HepG2 (cell line): ENCODE measurements around the gene ERC1. TPM values are rescaled to one million over a fixed set of nuclear protein-coding genes. Genes with fewer than 3 reads are reported as not detected.
A peak's percentile ranks its signal among the peaks of the same experiment; 100 is the strongest.

Experiments
- CCDC6 ChIP-seq: sonication (generic); formaldehyde crosslinking; IDR thresholded peaks from 2 replicates; pipeline ENCODE4 v1.8.1; 2022; ENCODE audit warnings: mild to moderate bottlenecking, missing genetic modification reagents, moderate library complexity
- DNMT3B ChIP-seq: conservative IDR thresholded peaks from 2 replicates; pipeline ENCODE4 v1.6.1; 2016; ENCODE audit warnings: missing biosample characterization, control low read depth
- EED ChIP-seq: sonication (generic); formaldehyde crosslinking; IDR thresholded peaks from 2 replicates; pipeline ENCODE4 v1.5.0; 2020; ENCODE audit warnings: mild to moderate bottlenecking, missing genetic modification reagents
- EHMT2 ChIP-seq: fragments of 200-600 bp; sonication (generic); IDR thresholded peaks from 2 replicates; pipeline ENCODE4 v1.7.0; 2017; ENCODE audit warnings: antibody characterized with exemption, low read depth, low read length, borderline replicate concordance
- KLF13 ChIP-seq: sonication (generic); formaldehyde crosslinking; IDR thresholded peaks from 2 replicates; pipeline ENCODE4 v1.4.0; 2020; ENCODE audit warnings: mild to moderate bottlenecking, missing genetic modification reagents
- MXI1 ChIP-seq: IDR thresholded peaks from 3 replicates; pipeline ENCODE4 v1.6.1; 2012; ENCODE audit warnings: low read depth, low read length, inconsistent platforms, borderline replicate concordance
- MYC ChIP-seq: sonication (generic); formaldehyde crosslinking; IDR thresholded peaks from 2 replicates; pipeline ENCODE4 v1.9.0; 2021; ENCODE audit warnings: missing genetic modification reagents, borderline replicate concordance
- NFKBIZ ChIP-seq: IDR thresholded peaks from 2 replicates; pipeline ENCODE4 v1.6.1; 2018; ENCODE audit warnings: missing genetic modification reagents, missing compliant biosample characterization
- POLR2G ChIP-seq: fragments of 200-400 bp; formaldehyde crosslinking; IDR thresholded peaks from 2 replicates; pipeline ENCODE4 v1.6.1; 2018; ENCODE audit warnings: mild to moderate bottlenecking, low read depth, low read length, moderate library complexity
- PRDM10 ChIP-seq: sonication (generic); formaldehyde crosslinking; IDR thresholded peaks from 2 replicates; pipeline ENCODE4 v1.4.0; 2020; ENCODE audit warnings: low read depth, missing genetic modification reagents
- PRDM15 ChIP-seq: sonication (generic); formaldehyde crosslinking; IDR thresholded peaks from 2 replicates; pipeline ENCODE4 v1.4.0; 2020; ENCODE audit warnings: missing genetic modification reagents
- SNAPC5 ChIP-seq: sonication (generic); formaldehyde crosslinking; IDR thresholded peaks from 2 replicates; pipeline ENCODE4 v1.8.1; 2023; ENCODE audit warnings: mild to moderate bottlenecking, missing genetic modification reagents, borderline replicate concordance
- TCF7 ChIP-seq: sonication (generic); IDR thresholded peaks from 2 replicates; pipeline ENCODE4 v1.6.1; 2016; ENCODE audit warnings: antibody characterized with exemption, low read depth
- ZBTB10 ChIP-seq: sonication (generic); formaldehyde crosslinking; IDR thresholded peaks from 2 replicates; pipeline ENCODE4 v1.4.0; 2020; ENCODE audit warnings: missing genetic modification reagents, borderline replicate concordance
- ZBTB3 ChIP-seq: sonication (generic); formaldehyde crosslinking; IDR thresholded peaks from 2 replicates; pipeline ENCODE4 v1.4.0; 2020; ENCODE audit warnings: low read depth, mild to moderate bottlenecking, moderate library complexity, missing genetic modification reagents, borderline replicate concordance
- ZFP36L2 ChIP-seq: sonication (generic); formaldehyde crosslinking; IDR thresholded peaks from 2 replicates; pipeline ENCODE4 v1.4.0; 2020; ENCODE audit warnings: missing genetic modification reagents
- ZNF234 ChIP-seq: sonication (generic); formaldehyde crosslinking; conservative IDR thresholded peaks from 2 replicates; pipeline ENCODE4 v1.5.1; 2020; ENCODE audit warnings: mild to moderate bottlenecking, missing genetic modification reagents
- ZNF256 ChIP-seq: sonication (generic); formaldehyde crosslinking; conservative IDR thresholded peaks from 2 replicates; pipeline ENCODE4 v1.4.0; 2020; ENCODE audit warnings: missing genetic modification reagents
- ZNF430 ChIP-seq: sonication (generic); formaldehyde crosslinking; IDR thresholded peaks from 2 replicates; pipeline ENCODE4 v1.9.0; 2021; ENCODE audit warnings: mild to moderate bottlenecking, missing genetic modification reagents
- ZNF83 ChIP-seq: sonication (generic); formaldehyde crosslinking; IDR thresholded peaks from 2 replicates; pipeline ENCODE4 v1.4.0; 2020; ENCODE audit warnings: missing genetic modification reagents, mild to moderate bottlenecking, borderline replicate concordance
- polyA plus RNA-seq, 8 experiments: library from polyadenylated mRNA; depleted of rRNA in 3 of 8; stranded (reverse) in 7 of 8; unstranded in 1 of 8; fragments of >200 nt; fragmentation: Illumina TruSeq in 4 of 8; extraction: Trizol in 4 of 8; gene quantifications; 2 replicates each; pipeline versions ENCODE4 v1.2.1 to v1.2.3, GENCODE V29; 2011 to 2016; ENCODE audit warnings: low read depth in 4 of 8, missing spikeins in 1 of 8, mixed read lengths in 1 of 8; ENCODE audit not compliant: insufficient read depth in 1 of 8
- total RNA-seq, 5 experiments: library from RNA; depleted of rRNA; stranded (reverse); fragments of >200 nt; fragmentation: Illumina TruSeq; extraction: Trizol; gene quantifications; 2 replicates each; pipeline ENCODE4 v1.2.3, GENCODE V29; 2016; ENCODE audit warnings: low read depth in 1 of 5

Gene ERC1
- total and polyA plus RNA-seq, 2 of the 13 experiments (the other 11 are each of a cell fraction or from before 2014, with no cell fraction given): 6.1 to 12.4 TPM

DNA sequence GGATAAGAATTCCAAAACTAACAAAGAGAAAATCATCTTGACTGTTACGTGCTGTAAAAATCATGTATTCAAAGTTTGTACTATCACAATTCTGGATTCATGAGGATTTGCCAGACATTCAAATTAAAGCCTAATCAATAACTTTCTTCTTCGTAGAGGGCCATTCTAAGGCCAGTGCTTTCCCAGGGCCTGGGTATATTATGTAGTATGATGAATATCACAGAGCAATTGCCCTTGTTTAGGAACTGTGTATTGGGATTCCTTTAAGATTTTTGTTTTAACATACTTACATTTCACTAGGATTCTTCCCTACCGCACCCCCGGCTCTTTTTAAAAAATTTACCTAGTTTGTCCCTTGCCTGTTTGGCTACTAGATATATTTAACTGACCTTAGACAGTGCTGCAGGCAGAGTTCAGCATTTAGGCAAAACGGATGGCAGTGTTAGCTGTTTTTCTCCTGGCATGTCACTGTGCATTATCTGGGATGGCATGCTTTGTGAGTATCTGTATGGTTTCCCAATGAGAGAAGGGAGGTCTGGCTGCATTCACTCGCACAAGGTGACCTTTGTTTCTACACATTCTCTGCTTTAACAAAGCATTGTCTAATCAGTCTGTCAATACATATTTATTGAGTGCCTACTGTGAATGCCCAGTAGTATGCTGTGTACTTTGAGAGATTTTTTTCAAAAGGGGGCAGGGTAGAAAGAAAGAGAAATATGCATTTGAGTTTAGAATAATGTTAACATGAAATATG, 63.3 kb downstream of the ERC1 start (continued):
- no peak for TF ChIP-seq ZBTB10 (CRISPR knock-in tag)
- TF ChIP-seq ZNF256 (CRISPR knock-in tag): no peak
- no peak for TF ChIP-seq EED (CRISPR knock-in tag)
- no peak for TF ChIP-seq CCDC6
- TF ChIP-seq MYC: no peak
- no peak for TF ChIP-seq NFKBIZ (CRISPR knock-in tag)
- no peak for TF ChIP-seq ZNF83 (CRISPR knock-in tag)
- TF ChIP-seq PRDM10: no peak
- TF ChIP-seq SNAPC5: no peak
- no peak for TF ChIP-seq ZNF430
- no peak for TF ChIP-seq KLF13
- no peak for TF ChIP-seq ZNF234 (CRISPR knock-in tag)
- TF ChIP-seq TCF7: peak; percentile 18; the same call in 1 of the 2 replicates
- no peak for TF ChIP-seq ZBTB3
- no peak for TF ChIP-seq POLR2G
- no peak for TF ChIP-seq PRDM15
- 0 out of 3 replicates have a peak, but pooled peaks have one; percentile 23 for TF ChIP-seq MXI1
- no peak for TF ChIP-seq DNMT3B (CRISPR knock-in tag)
- TF ChIP-seq ZFP36L2 (CRISPR knock-in tag): no peak
- TF ChIP-seq EHMT2: no peak
